DMS 273 (cell line): Measurements from ENCODE around the gene ROR1.

Experiments used
- DNase-seq: peaks from one replicate; lab custom pipeline; 2025; ENCODE audit not compliant: unreplicated experiment; lab: John Stamatoyannopoulos, UW

ROR1 gene

DNA sequence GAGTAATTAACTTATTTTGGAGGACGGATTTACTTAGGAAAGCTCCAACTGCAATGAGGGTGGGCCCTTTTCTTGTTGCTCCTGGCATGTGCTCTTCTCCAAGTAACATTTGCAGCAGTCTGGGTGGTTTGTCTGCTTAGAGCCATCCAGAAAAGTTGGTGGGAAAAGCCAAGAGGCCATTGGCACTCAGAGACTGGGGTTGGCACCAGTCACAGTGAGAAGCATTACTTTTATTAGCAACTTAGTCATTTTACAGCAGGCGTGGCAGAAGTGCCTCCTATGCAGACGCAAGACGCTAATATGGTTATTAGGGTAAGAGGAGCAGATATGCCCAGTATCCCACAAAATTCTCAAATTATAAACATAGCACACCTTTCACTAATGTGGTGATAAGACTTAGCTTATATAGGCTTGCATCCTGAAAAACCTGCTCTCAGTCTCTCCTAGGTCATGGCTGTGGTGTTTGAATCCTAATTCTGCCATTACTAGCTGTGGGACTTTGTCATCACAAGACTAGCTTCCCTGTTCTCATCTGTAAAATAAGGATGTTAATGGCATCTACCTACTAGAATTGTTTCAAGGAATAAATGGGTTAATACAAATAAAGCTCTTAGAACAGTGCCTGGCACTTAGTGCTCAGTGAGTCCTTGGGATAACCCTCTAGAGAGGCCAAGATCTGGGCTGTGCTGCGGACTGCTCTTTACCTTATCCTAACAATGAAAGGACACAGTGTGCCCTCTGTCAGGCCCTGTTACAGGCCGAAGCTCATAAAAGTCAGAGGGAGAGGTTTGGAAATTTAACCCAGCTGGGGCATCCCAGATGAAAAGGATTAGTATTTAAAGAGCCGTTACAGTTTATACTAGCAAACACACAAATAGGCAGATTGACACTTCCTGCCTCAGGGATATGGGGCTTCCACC is 154.6 kb downstream of the ROR1 start:
- DNase-seq = no peak

DNA sequence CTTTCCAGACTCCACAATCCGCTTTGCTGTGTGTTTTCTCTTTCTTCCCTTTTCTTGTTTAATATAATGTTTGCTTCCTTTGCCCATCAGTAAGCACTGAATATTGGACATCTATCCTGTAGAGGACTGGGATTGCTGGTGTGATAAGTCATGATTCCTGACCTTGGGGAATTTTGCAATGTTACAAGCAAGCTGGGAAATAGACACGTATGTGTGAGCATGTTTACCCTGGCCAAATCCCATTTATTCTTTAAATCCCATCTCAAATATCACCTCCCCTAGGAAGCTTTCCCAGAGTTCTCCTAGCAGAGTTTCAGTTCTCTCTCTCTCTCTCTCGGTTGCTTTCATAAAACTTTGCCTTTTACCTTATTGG is 155.3 kb downstream of the ROR1 start:
- no peak for DNase-seq

DNA sequence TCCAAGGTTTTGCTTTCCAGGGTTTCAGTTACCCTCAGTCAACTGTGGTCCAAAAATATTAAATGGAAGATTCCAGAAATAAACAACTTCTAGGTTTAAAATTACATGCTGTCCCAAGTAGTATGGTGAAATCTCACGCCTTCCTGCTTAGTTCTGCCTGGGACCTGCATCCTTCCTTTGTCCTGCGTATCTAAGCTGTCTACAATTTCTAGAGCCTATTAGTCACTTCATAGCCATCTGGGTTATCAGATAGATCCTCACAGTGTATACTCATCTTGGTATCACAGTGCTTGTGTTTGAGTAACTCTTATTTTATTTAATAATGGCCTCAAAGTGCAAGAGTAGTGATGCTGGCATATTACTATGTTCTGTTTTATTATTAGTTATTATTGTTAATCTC is 157.7 kb downstream of the ROR1 start:
- no peak for DNase-seq

DNA sequence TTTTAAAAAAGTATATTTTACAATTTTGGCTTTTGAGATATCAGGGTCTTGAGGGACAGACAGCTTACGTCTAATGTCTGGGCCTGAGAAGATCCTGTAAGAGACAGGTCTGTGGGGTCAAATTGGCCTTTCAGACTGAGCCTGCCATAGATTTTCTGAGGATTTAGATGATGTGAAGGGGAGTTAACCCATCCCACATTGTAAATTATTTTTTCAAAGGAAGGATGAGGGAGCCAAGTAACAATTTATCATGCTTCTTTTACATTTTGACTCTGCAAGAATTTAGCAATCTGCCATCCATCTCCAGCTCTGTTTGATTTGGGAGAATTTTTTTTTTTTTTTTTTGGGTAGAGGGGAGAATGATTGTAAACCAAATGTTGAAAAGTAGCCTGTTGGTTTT is 160.9 kb downstream of the ROR1 start:
- no peak for DNase-seq

DNA sequence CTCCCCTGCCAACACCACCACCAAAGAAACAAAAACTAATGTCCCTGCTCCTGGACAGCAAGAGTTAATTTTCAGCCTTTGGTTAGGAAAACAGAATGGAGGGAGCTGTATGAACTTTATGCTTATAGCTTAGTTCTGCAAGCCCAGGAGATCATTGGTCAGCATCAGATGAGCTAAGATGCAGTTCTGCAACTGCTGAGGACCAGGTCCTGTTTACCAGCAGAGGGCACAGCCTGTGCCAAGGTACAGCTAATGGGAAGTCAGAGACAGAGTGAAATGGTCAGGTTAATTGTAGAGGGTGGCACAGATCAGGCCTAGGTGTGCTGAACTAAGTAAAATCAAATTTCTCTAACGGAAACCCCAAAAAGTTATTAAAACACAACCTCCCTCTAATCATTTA is 161.3 kb downstream of the ROR1 start:
- peak; percentile 20 for DNase-seq

DNA sequence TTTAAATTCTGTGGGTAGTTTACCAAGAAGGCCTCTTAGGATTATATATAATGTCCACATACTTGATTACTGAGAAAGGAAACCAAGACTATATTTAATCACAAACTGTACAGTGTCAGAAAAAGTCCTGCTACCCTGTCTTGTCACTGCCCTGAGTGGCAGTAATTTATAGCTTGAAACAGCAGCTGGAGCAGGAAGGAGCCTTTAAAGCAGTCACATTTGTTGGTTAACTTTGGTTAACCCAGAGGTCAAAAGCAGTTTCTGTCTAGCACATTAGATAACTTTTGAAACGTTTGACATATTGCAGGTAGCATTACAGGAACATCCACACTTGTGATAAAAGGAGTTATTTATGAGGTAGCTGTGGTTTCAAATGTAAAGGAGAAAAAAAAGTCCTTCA is 161.7 kb downstream of the ROR1 start:
- DNase-seq = no peak

DNA sequence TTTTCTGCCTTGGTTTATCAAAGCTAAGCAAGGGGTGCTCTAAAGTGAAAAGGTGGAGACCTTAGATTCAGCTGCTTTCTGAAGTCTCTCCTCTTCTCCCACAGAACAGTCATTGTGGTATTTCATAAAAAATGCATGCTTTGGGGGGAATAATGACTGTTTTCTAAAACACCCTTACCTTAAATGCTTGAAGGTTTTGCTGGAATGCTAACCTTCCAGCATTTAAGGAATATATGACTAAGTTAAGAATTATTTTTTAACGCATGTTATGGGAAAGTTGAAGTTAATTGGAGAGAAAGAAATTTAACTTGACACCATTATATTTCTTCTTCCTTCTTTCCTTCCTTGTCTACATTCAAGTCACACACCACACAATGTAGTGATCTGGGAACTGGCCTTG is 162.5 kb downstream of the ROR1 start:
- DNase-seq = no peak

DNA sequence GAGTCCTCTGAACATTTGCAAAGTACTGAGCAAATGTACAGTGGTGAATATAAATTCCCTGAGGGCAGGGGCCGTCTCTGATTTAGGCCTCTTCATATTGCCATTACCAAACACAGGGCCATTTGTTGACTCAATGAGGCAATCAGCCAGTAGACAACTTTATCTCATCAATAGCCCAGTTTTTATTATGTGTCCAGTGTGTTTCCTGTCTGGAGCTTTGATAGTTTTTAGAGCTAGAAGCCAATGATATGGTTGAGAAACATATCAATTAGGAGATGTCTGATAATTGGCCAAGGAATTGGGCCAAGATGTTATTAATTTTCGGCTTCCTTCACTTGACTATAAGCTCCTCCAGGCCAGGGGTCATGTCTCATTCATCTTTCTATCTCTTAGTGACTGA is 163.0 kb downstream of the ROR1 start:
- DNase-seq = no peak

DNA sequence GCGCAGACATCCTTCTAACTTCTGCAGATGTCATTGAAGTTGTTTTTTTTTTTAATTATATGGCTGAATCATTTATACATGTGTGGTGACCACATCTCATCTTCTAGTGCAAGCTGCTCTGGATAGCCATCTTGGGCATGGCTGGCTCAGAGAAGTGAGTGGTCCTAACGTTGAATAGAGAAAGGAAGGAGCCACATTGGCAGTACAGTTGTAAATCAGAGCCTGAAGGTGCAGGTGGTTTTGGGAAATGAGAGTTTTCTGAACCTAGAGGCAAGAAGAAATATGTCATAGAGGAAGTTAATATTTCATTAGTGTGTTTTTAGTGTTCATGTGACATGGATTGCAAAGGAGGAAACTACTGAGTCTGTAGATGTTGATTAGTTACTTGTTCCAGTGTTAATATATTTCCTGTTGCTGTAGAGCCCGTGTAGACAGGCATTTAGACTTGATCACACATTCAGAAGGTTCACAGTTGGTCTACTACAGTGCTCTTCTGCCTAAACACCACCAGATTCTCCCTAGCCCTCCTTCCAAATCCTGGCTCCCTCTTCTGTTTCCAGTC is 163.7 kb downstream of the ROR1 start:
- DNase-seq = no peak

DNA sequence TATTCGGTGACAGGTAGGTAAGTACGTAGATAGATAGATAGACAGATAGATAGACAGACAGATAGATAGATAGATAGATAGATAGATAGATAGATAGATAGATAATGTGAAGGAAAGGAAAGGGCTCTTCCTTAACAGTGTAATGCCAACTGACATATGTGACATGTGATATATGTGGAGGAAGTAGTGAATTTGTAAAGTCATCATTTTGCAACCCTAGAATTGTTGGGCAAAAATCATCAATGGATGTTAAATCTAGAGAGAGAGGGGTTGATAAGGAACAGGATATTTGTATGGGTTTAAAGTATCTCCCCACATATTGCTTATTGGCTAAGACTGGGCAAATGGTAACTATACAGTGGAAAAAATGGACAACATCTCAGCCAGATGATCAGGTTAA is 166.6 kb downstream of the ROR1 start:
- DNase-seq = no peak

DNA sequence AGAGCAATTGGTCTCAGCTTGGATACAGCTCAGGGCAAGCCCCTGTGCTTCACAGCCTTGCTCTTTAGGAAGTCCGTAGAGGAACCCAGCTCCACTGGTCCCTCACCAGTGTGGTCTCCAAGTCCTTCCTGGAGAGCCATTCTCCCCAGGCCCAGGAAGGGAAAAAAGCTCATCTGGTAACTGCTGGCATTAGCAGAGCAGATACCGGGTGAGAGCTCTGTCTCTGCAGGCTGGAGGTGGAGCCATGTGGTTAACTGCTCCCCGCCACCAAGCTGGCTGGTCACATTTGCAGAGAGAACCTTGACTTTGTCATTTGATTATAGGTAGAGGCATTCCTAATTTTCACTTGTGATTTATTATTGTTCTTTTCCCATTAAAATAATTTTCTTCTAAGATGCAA is 169.6 kb downstream of the ROR1 start:
- no peak for DNase-seq

DNA sequence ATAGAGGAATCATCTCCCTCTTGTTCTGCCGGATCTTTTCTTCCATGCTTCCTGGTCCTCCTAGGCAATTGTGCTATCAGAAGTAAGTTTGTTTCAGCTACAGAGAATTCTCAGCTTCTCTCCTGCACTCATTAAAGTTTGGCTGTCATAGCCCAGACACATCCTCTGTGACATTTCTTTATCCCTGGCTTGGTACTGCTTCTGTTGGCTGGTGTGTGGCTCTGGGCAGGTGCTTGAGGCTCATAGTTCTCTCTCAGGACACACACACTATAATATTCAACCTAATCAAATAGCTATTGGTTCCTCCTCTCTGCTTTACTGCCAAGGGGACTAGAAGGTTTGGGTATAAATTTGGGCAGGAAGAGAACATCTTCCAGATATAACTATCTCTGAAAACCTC is 172.1 kb downstream of the ROR1 start:
- DNase-seq = no peak

DNA sequence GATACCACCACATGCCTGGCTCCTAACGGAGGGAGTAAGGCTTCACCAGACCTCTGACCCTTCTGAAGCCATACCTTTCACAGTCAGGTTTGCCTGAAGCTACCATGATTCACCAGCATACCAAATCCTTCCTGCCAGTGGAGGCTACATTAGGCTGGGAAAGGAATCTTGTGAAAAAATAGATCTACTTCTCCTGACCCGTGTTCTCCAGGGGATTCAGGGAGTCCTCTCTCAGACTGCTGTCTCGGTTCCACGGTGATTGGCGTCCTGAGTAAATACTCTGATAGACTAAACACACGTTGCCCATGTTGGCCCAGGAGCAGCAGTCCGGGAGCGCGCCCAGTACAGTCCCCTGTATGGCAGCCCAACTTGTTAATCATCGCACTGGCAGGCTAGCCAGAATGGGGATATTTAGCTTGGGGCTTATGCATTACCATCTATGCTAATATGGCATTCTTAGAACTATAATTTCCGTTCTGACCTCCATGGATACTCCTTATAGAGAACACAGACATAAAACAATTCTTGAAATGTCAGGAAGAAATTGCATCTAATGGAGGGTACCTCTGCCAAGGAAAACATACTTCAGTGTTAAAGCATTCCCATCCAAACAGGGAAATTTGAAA is 173.2 kb downstream of the ROR1 start:
- no peak for DNase-seq

DNA sequence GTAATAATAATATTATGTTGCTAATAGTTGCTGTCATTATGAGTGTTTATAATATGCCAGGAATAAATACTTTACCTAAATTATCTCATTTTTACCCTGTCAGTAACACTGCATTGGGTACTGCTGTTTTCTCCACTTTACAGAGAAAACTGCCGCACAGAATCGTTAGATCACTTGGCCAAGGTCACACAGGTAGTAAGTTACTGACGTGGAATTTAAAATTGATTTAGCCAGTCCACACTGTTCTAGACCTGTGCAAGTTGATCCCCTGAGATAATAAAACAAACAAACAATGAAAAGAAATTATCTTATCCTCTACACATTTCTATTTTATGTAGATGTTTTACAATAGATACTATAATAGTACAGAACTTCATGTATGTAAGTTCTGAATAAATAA is 174.1 kb downstream of the ROR1 start:
- no peak for DNase-seq

DNA sequence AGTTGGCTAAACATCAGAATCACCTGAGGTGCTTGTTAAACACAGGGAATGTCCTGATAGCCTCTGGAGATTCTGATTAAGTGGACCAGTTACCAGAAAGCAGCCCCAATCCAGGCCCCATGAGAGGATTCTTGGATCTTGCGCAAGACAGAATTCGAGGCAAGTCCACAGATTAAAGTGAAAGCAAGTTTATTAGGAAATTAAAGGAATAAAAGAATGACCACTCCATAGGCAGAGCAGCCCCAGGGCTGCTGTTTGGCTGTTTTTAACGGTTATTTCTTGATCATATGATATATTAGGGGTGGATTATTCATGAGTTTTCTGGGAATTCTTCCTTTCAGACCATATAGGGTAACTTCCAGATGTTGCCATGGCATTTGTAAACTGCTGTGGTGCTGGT is 176.2 kb downstream of the ROR1 start:
- DNase-seq = no peak

DNA sequence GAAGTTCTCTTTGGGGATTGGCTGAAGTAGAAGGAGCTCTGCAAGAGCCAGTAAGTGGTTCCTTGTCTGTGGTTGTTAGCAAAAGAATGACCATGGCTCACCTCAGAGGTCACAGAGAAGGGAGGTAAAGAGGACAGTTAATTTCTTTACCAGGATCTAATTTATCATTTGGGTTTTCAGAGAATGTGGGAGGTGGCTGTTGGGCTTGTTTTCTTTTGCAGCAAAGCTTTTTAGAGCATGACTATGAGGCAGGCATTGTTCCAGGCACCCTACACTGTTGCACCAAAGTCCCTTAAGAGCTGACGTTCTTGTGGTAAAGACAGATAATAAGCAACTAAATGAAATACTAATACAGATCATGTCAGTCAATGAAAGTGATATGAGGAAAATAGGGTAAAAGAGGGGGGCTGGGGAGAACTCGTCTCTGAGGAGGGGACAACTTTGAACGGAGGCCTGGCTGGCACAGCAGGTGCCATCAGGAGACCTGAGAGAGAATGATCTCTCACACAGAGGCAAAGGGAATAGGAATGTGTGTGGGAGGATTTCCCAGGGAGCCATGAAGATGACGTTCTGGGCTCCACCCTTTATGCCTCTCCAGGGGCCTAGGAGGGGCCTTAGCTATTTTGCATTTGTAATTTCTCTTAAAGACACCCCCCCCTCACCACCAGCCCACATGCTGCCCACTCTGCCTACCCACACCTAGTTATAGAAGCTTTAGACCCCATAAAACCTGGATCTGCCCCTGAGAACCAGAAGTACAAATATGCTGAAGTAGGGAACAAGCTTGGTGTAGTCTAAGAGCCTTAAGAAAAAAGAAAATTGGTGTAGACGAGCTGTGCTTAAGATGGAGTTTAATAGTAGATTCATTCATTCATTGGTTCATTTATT is 177.5 kb downstream of the ROR1 start:
- no peak for DNase-seq

DNA sequence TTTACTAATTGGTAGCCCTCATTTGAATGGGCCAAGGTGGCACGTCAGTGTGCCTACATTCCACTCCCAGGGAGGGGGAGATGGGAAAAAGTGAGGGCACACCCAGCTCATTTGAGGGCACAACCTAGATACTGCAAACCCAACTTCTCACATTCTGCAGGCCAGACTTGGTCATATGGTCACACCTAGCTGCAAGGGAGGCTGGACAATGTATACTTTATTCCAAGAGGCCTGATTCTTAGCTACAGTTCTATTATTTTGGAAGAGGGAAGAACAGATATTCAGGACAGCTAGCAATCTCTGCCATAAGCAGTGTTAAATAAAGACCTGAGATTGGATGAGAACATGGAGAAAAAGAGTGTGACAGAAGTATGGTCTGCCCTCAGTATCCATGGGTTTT is 180.4 kb downstream of the ROR1 start:
- DNase-seq = no peak

DNA sequence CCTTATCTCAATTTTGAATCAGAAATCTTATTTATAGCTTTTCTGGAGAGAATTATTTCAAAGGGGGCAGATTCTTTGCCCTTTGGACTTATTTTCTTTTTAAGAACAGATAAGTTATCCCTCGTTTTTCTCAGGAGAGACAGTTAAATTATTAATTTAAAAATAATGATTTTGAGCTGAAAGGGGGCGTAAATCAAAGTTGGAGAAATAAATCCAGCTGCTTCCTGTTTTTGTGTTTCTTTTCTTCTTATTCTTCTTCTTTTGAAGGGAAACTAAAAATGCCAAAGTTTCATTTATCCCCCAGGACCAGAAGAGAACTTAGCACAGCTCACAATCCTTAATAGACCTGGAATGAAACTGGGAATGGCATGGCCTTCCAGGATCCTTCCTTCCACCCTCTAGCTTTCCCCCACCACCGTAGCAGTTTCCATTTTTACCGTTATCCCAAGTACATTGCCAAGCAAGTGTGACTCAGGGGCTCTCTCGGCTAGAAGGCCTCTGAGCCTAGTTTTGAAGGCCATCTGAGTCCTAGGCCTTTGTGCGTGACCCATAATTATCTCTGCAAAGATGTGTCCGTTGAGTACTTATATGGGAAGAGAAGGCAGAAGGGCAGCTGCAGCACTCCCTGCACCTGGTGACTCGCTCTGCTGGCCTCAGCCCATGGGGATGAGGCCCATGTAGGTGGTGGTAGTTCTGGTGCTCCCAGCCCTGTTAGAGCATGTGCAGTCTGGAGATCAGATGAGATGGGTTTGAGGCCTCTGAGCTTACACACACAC is 181.7 kb downstream of the ROR1 start:
- DNase-seq = no peak

DNA sequence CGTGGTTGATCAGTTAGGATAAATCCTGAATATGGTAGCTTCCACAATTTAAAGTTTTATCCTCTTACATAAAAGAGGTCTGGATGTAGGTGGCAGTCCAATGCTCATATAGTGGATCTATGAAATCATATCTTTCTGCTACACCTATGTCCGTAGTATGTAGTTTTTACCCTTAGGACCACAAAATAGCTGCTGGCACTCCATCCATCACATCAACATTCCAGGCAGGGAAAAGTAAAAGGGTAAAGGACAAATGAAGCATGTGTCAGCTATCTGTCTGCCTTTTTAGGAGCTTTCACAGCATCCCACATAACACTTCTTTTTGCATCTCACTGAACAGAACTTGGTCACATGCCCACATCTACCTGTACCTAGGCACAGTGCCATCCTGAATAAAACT is 184.7 kb downstream of the ROR1 start:
- DNase-seq = no peak

DNA sequence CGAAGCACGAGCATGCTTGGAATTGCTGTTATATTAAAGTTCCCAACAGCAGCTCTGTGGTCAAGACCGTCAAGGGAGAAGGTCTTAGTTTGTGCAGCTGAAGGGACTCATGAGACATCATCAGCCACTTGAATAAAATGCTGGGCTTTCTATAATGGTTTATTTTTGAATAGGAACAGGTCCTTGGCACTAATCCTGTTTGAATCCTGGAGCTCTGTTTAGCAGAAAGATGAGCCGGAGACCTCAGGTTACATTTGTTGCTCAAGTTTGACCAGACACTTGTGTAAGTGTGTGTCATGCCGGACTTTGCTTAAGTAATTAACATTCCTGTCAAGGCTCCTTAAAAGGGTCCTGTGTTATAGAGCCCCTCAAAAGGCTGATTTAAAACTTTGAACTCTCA is 186.5 kb downstream of the ROR1 start:
- DNase-seq = no peak

DNA sequence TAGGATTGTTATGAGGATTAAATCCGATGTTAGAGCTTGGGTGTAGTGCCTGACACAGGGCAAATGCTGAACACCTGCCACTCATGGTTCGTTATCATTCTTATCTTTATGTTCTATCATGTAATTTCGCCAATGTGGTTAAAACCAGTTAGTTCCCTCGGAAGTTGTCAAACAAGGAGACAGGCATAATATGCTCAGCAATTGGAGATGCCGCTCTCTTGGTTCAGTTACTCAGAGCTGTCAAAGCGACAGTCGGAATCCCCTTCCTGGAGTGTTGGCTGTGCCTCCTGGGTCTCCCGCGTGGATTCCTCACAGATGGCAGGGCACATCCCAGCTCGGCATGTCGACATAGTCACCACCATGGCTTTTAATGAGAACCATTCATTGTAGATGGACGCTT is 192.2 kb downstream of the ROR1 start:
- DNase-seq = peak; percentile 63
